SK-N-SH treated with all-trans-retinoic acid at 6 μM for 48 hours (cell line): ENCODE data around the gene PPP2R2C.

Experiments used
- CREB5 ChIP-seq: fragments of 250-450 bp; sonication (Bioruptor Pico); IDR thresholded peaks from 2 replicates; pipeline ENCODE4 v1.5.1; 2020; ENCODE audit warnings: low read depth, mild to moderate bottlenecking, moderate library complexity
- CSDC2 ChIP-seq: fragments of 250-450 bp; sonication (Bioruptor Pico); IDR thresholded peaks from 2 replicates; pipeline ENCODE4 v1.5.0; 2020; ENCODE audit warnings: mild to moderate bottlenecking, moderate library complexity
- GLIS3 ChIP-seq: fragments of 250-450 bp; sonication (Bioruptor Pico); IDR thresholded peaks from 2 replicates; pipeline ENCODE4 v1.5.0; 2020; ENCODE audit warnings: mild to moderate bottlenecking, moderate library complexity
- ISL1 ChIP-seq: fragments of 250-450 bp; sonication (Bioruptor Pico); IDR thresholded peaks from 2 replicates; pipeline ENCODE4 v2.1.2; 2022; ENCODE audit warnings: mild to moderate bottlenecking, moderate library complexity
- OSR1 ChIP-seq: fragments of 250-450 bp; sonication (Bioruptor Pico); IDR thresholded peaks from 2 replicates; pipeline ENCODE4 v1.8.0; 2022; ENCODE audit warnings: moderate library complexity, mild to moderate bottlenecking, inconsistent platforms
- PATZ1 ChIP-seq: fragments of 250-450 bp; sonication (Bioruptor Pico); IDR thresholded peaks from 2 replicates; pipeline ENCODE4 v1.8.0; 2020; ENCODE audit warnings: mild to moderate bottlenecking, moderate library complexity, borderline replicate concordance
- POU6F1 ChIP-seq: fragments of 250-450 bp; sonication (Bioruptor Pico); IDR thresholded peaks from 2 replicates; pipeline ENCODE4 v1.8.0; 2021; ENCODE audit warnings: low read depth, mild to moderate bottlenecking, moderate library complexity, borderline replicate concordance
- RARB ChIP-seq: fragments of 250-450 bp; sonication (Bioruptor Pico); IDR thresholded peaks from 2 replicates; pipeline ENCODE4 v1.8.0; 2021; ENCODE audit warnings: mild to moderate bottlenecking, moderate library complexity
- TSHZ2 ChIP-seq: fragments of 250-450 bp; sonication (Bioruptor Pico); IDR thresholded peaks from 2 replicates; pipeline ENCODE4 v1.5.0; 2020; ENCODE audit warnings: mild to moderate bottlenecking, moderate library complexity
- ZFP3 ChIP-seq: fragments of 250-450 bp; sonication (Bioruptor Pico); IDR thresholded peaks from 2 replicates; pipeline ENCODE4 v1.5.0; 2020; ENCODE audit warnings: mild to moderate bottlenecking, moderate library complexity
- ZNF565 ChIP-seq: fragments of 450-650 bp; formaldehyde crosslinking; conservative IDR thresholded peaks from 2 replicates; pipeline ENCODE4 v1.5.0; 2020; ENCODE audit warnings: low read depth, mild to moderate bottlenecking, moderate library complexity
- ZNF70 ChIP-seq: fragments of 450-650 bp; formaldehyde crosslinking; IDR thresholded peaks from 2 replicates; pipeline ENCODE4 v1.5.0; 2020; ENCODE audit warnings: mild to moderate bottlenecking, moderate library complexity

- TF ChIP-seq CSDC2 (CRISPR knock-in tag): no peak
- no peak for TF ChIP-seq RARB
- TF ChIP-seq ZNF565: no peak
- TF ChIP-seq ISL1: no peak
- no peak for TF ChIP-seq PATZ1 (CRISPR knock-in tag)
- TF ChIP-seq ZNF70 (CRISPR knock-in tag): no peak
- no peak for TF ChIP-seq CREB5
- no peak for TF ChIP-seq OSR1 (CRISPR knock-in tag)
- no peak for TF ChIP-seq POU6F1
- TF ChIP-seq ZFP3 (CRISPR knock-in tag): no peak
- TF ChIP-seq GLIS3 (CRISPR knock-in tag): no peak
- TF ChIP-seq TSHZ2: no peak
Observed at GRCh38 chr4:6347511-6348045, 124.8 kb downstream of the PPP2R2C start.
